ENCODE data around the gene ACTG2.

ACTG2 gene

GRCh38 chr2:73928963-73929347, 36.1 kb downstream of the ACTG2 start:
- H3K4me3 ChIP-seq (ENCODE audit: low read depth, low read length): no peak overlapping the region
- no peak for TF ChIP-seq CTCF (IDR thresholded peaks at IDR 0.05; ENCODE audit: insufficient read depth, low read length, missing control alignments)
- ChIA-PET POLR2A (no interaction called here), CTCF (no interaction called here)
- DNase-seq (ENCODE audit: low read depth, low spot score): no peak

GRCh38 chr2:73930386-73930785, 37.6 kb downstream of the ACTG2 start:
- no peak for DNase-seq (ENCODE audit: low read depth, low spot score)
- no peak for TF ChIP-seq CTCF (IDR thresholded peaks at IDR 0.05; ENCODE audit: insufficient read depth, low read length, missing control alignments)
- no peak overlapping the region for H3K4me3 ChIP-seq (ENCODE audit: low read depth, low read length)
- POLR2A ChIA-PET: no interaction called here
- CTCF ChIA-PET: interaction anchor here (0.9 kb wide), 1 partner anchor 21 kb away, joined by 3 read pairs; no protein-coding TSS in a partner anchor

- no peak for DNase-seq (ENCODE audit: low read depth, low spot score)
- POLR2A ChIA-PET: no interaction called here
- CTCF ChIA-PET: interaction anchor here (0.6 kb wide), 1 partner anchor 163 kb away, joined by 4 read pairs; no protein-coding TSS in a partner anchor
These were observed 39.0 kb downstream of the ACTG2 start for GRCh38 chr2:73931531-73932500.

GRCh38 chr2:73933194-73933593, 40.4 kb downstream of the ACTG2 start:
- ChIA-PET POLR2A (no interaction called here), CTCF (no interaction called here)
- TF ChIP-seq CTCF (IDR thresholded peaks at IDR 0.05; ENCODE audit: insufficient read depth, low read length, missing control alignments): no peak
- no peak overlapping the region for H3K4me3 ChIP-seq (ENCODE audit: low read depth, low read length)
- DNase-seq (ENCODE audit: low read depth, low spot score): no peak

More at GRCh38 chr2:73931531-73932500, 39.0 kb downstream of the ACTG2 start:
- no peak for TF ChIP-seq CTCF (IDR thresholded peaks at IDR 0.05; ENCODE audit: insufficient read depth, low read length, missing control alignments)
- H3K4me3 ChIP-seq (ENCODE audit: low read depth, low read length): no peak overlapping the region

- H3K4me3 ChIP-seq (ENCODE audit: low read depth, low read length): no peak overlapping the region
- CTCF ChIA-PET: no interaction called here
- POLR2A ChIA-PET: no interaction called here
- no peak for DNase-seq (ENCODE audit: low read depth, low spot score)
- no peak for TF ChIP-seq CTCF (IDR thresholded peaks at IDR 0.05; ENCODE audit: insufficient read depth, low read length, missing control alignments)
These were observed 42.8 kb downstream of the ACTG2 start for GRCh38 chr2:73935641-73936040.

GRCh38 chr2:73937103-73937885, 44.5 kb downstream of the ACTG2 start:
- DNase-seq (ENCODE audit: low read depth, low spot score): no peak
- no peak overlapping the region for H3K4me3 ChIP-seq (ENCODE audit: low read depth, low read length)
- no peak for TF ChIP-seq CTCF (IDR thresholded peaks at IDR 0.05; ENCODE audit: insufficient read depth, low read length, missing control alignments)
- POLR2A ChIA-PET: interaction anchor here (1.4 kb wide), 1 partner anchor 41 kb away, joined by 5 read pairs; no protein-coding TSS in a partner anchor
- CTCF ChIA-PET: interaction anchor here (1.0 to 1.2 kb wide), 3 partner anchors 9 to 109 kb away, joined by 3 to 4 read pairs (median 3); partner anchors contain the start of gene STAMBP

All from AG04449 (cell line).